HEK293 (cell line): ENCODE data around the gene TMEM72.

Experiments used
- ZNF184 ChIP-seq: fragments of 450-650 bp; IDR thresholded peaks from 2 replicates; pipeline ENCODE4 v1.5.1; 2018; ENCODE audit warnings: missing biosample characterization, mild to moderate bottlenecking, missing genetic modification characterization
- ZNF24 ChIP-seq: fragments of 450-650 bp; formaldehyde crosslinking; IDR thresholded peaks from 2 replicates; pipeline ENCODE4 v1.5.1; 2016; ENCODE audit warnings: missing biosample characterization, missing genetic modification characterization
- ZNF311 ChIP-seq: fragments of 450-650 bp; formaldehyde crosslinking; IDR thresholded peaks from 2 replicates; pipeline ENCODE4 v1.5.1; 2017; ENCODE audit warnings: missing biosample characterization, missing genetic modification characterization, borderline replicate concordance
- ZNF654 ChIP-seq: fragments of 450-650 bp; formaldehyde crosslinking; IDR thresholded peaks from 2 replicates; pipeline ENCODE4 v1.5.1; 2016; ENCODE audit warnings: low read depth, missing biosample characterization, missing genetic modification characterization
- ZNF830 ChIP-seq: fragments of 450-650 bp; IDR thresholded peaks from 2 replicates; pipeline ENCODE4 v1.5.0; 2018; ENCODE audit warnings: missing biosample characterization, missing genetic modification characterization, low read depth, mild to moderate bottlenecking, moderate library complexity
- TF ChIP-seq, protein P1 (sequence below): sonication (generic); formaldehyde crosslinking; IDR thresholded peaks from 2 replicates; pipeline ENCODE4 v1.8.1; 2022; ENCODE audit warnings: mild to moderate bottlenecking, moderate library complexity, missing genetic modification reagents
- TF ChIP-seq, protein P2 (sequence below): fragments of 450-650 bp; formaldehyde crosslinking; IDR thresholded peaks from 2 replicates; pipeline ENCODE4 v1.5.1; 2016; ENCODE audit warnings: missing biosample characterization, missing genetic modification characterization
- TF ChIP-seq, protein P3 (sequence below): fragments of 450-650 bp; formaldehyde crosslinking; IDR thresholded peaks from 2 replicates; pipeline ENCODE4 v1.5.1; 2016; ENCODE audit warnings: missing biosample characterization, missing genetic modification characterization

DNA sequence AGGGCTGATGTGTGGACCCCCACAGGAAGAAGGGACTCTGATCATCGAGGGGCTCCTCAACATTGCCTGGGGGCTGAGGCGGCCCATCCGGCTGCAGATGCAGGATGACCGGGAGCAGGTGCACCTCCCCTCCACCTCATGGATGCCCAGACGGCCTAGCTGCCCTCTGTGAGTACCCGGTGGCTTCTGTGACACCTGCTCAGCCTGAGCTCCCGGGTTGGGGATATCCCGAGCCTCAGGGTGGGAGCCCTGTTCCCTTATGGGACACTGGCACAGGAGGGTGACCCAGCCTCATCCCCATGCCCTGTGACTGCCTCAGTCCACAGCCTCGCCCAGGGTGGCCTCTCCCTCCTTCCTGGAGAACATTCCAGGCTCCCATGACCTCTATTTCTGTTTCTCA, 71.4 kb downstream of the TMEM72 start:
- TF ChIP-seq, protein P1, sequence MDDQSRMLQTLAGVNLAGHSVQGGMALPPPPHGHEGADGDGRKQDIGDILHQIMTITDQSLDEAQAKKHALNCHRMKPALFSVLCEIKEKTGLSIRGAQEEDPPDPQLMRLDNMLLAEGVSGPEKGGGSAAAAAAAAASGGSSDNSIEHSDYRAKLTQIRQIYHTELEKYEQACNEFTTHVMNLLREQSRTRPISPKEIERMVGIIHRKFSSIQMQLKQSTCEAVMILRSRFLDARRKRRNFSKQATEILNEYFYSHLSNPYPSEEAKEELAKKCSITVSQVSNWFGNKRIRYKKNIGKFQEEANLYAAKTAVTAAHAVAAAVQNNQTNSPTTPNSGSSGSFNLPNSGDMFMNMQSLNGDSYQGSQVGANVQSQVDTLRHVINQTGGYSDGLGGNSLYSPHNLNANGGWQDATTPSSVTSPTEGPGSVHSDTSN, result no peak
- TF ChIP-seq ZNF24, result no peak
- TF ChIP-seq ZNF311, result no peak
- TF ChIP-seq, protein P2, sequence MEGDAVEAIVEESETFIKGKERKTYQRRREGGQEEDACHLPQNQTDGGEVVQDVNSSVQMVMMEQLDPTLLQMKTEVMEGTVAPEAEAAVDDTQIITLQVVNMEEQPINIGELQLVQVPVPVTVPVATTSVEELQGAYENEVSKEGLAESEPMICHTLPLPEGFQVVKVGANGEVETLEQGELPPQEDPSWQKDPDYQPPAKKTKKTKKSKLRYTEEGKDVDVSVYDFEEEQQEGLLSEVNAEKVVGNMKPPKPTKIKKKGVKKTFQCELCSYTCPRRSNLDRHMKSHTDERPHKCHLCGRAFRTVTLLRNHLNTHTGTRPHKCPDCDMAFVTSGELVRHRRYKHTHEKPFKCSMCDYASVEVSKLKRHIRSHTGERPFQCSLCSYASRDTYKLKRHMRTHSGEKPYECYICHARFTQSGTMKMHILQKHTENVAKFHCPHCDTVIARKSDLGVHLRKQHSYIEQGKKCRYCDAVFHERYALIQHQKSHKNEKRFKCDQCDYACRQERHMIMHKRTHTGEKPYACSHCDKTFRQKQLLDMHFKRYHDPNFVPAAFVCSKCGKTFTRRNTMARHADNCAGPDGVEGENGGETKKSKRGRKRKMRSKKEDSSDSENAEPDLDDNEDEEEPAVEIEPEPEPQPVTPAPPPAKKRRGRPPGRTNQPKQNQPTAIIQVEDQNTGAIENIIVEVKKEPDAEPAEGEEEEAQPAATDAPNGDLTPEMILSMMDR (tag by site-specific recombination), result no peak
- TF ChIP-seq ZNF184 (tag by site-specific recombination), result no peak
- TF ChIP-seq ZNF830 (tag by site-specific recombination), result no peak
- no peak for TF ChIP-seq ZNF654 (tag by site-specific recombination)
- TF ChIP-seq, protein P3, sequence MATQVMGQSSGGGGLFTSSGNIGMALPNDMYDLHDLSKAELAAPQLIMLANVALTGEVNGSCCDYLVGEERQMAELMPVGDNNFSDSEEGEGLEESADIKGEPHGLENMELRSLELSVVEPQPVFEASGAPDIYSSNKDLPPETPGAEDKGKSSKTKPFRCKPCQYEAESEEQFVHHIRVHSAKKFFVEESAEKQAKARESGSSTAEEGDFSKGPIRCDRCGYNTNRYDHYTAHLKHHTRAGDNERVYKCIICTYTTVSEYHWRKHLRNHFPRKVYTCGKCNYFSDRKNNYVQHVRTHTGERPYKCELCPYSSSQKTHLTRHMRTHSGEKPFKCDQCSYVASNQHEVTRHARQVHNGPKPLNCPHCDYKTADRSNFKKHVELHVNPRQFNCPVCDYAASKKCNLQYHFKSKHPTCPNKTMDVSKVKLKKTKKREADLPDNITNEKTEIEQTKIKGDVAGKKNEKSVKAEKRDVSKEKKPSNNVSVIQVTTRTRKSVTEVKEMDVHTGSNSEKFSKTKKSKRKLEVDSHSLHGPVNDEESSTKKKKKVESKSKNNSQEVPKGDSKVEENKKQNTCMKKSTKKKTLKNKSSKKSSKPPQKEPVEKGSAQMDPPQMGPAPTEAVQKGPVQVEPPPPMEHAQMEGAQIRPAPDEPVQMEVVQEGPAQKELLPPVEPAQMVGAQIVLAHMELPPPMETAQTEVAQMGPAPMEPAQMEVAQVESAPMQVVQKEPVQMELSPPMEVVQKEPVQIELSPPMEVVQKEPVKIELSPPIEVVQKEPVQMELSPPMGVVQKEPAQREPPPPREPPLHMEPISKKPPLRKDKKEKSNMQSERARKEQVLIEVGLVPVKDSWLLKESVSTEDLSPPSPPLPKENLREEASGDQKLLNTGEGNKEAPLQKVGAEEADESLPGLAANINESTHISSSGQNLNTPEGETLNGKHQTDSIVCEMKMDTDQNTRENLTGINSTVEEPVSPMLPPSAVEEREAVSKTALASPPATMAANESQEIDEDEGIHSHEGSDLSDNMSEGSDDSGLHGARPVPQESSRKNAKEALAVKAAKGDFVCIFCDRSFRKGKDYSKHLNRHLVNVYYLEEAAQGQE, result no peak
